NCI-H2081 treated with DMSO at 0.1 percent for 48 hours (cell line): ENCODE measurements around the gene DIAPH1.

Experiments
- DNase-seq: peaks from one replicate; lab custom pipeline; 2025; lab: John Stamatoyannopoulos, UW

Gene DIAPH1

DNA sequence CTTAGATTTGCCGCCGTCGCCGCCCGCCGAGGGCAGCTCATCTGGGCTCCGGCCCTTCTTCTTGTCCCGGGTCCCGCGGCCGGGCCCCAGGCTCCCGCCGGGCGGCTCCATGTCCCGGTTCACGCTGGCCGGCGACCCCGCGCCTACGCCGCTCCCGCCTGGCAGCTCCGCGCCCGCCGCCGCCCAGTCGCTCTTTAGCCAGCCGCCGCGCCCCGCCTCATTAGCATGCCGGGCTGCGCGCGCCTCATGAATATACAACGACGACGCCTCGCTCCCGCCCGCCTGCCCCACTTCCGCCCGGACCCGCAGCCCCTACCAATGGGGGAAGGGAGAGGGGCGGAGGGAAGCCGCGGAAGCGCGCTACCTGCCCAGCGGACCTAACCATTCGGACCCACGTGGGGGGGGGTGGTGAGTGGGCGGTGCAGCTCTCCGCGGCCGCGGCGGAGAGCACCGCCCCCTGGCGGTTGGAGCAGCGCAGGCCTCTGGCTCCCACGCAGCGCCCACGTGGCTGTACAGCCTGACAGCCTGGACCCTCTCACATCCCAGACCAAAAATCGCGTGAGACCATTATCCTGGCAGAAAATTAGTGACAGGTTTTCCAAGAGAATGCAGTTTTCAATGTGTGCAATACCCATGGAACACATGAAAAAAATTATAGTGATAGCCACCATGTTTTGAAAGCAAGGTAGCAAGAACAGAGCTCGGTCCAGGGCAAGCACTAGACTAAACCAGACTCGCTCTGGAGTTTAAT lies at the start of gene DIAPH1:
Gene DIAPH1 (minus strand): TSS at position 197 of the 751 bp plus-strand sequence. CDS start 86 bp downstream, at position 111.
- DNase-seq: peak; percentile 61

DNA sequence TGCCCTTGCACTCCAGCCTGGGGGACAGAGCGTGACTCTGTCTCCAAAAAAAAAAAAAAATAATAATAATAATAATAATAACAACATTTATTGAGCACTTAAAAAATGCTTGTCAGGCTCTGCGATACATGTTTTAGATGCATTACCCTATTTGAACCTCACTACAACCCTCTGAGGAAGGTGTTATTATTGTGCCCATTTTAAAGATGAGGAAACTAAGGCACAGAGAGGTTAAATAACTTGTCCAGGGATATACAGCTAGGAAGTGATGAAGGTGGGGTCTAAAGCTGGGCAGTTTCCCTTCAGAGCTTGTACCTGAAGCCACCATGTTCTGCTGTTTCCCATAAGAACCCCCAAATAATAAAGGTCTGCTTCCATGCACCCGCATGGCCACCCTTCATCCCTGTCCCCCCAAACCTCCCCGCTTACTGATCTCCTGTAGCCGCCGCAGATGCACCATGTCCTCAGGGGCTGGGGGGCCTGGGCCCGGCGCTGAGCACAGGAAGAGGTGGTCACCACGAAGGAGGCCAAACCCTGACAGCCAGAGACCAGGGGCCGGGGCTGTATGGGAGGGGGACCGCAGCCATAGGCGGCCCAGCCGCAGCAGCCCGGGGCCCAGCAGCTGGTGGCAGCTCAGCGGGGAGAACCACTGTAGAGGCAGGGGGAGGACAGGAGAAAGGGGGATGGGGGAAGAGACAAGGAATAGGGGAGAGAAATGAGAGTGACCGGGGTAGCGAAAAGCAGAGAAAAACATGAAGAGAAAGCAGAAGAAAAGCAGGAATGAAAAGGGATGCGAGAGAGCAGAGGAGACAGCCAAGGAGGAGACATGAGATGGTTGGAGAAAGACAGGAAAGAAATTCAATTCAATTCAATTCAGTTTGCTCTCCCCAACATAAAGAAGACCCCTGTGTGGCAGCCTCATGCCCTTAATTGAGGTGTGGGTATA lies 47.5 kb upstream of the DIAPH1 start:
- no peak for DNase-seq

DNA sequence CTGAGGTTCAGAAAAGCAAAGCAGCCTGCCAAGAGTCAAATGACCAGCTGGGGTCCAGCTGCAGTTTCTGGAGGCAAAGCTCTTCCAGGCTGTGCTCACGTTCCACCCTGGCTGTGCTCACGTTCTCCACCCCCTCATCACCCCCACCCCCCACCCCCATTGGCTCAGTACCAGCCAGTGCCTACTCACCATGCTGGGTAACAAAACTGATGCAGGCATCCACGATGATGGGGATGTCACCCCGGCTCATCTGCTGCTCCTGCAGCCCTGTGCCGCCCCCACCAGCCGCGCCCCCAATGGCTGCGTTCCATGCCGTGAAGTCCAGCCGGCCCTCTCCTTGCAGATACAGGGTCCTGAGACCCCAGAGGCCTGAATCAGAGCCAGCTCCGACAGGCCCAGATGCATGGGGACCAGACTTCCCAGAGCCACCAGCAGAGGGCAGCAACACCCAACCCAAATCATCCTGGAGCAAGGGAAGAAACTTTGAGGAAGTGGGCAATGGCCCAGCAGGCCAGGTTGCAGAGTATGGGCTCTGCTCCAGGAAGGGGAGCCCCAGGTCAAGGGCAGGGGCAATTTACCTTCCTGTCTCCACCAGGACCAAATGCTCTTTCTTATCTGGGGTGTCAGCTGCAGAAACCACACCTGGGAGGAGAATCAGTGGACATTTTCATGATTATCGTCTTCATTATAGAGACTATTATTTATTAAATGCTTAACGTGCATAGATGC lies 46.1 kb upstream of the DIAPH1 start:
- no peak for DNase-seq

DNA sequence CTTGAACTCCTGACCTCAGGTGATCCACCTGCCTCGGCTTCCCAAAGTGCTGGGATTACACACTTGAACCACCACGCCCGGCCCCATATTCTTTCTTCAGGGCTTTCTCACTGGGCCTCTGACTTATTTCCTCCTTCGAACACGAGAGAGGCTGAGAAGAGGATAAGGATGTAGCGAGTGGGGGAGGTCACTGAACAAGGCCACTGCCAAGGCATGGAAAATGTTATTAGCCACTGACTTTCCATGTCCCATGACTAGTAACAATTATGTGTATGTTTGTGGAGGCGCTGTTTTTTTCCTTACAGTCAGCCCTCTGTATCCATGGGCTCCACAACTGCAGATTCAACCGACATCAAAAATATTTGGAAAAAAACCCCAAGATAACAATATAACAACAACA lies 44.7 kb upstream of the DIAPH1 start:
- no peak for DNase-seq

DNA sequence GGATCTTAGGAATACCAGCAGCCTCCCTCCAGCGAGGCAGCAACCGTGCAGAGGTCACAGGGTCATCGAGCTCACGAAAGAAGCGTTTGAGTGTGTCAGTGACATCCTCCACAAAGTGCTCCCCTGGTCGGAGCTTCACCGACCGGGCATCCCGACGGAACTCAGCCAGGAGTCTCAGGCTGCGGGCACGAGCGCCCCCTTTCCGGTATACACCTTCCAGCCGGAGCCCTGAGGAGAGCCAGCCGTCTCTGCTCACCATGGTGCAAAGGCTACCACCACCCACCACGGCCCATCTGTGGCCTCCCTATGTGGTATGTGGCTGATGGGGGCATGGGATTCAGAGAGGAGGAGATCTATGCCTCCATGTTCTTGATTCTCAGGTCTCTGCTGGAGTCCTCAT lies 43.2 kb upstream of the DIAPH1 start:
- DNase-seq: no peak

DNA sequence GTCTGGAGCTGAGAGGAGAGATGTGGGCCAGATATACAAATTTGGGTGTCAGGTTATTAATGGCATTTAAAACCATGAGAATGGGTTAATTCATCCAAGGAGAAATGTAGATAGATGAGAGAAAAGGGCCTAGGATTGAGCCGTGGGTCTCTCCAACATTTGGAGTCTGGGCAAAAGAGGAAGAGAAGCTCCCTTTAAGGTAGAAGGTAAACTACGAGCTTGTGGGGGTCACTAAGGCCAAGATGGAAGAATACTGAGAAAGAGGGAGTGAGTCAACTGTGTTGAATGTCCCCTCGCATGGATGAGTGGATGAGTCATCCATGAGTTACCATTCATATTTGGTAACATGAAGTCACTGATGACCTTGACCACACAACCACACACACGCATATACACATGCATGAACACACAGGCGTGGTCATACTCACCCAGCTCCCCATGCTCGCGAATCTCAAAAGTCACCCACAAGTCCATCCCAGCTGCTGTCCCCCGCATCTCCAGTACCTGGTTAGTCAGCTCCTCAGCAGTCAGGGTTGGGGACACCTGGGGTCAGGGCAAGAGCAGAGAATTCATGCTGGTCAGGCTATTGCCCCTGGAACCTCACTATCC lies 39.2 kb upstream of the DIAPH1 start:
- DNase-seq: no peak

DNA sequence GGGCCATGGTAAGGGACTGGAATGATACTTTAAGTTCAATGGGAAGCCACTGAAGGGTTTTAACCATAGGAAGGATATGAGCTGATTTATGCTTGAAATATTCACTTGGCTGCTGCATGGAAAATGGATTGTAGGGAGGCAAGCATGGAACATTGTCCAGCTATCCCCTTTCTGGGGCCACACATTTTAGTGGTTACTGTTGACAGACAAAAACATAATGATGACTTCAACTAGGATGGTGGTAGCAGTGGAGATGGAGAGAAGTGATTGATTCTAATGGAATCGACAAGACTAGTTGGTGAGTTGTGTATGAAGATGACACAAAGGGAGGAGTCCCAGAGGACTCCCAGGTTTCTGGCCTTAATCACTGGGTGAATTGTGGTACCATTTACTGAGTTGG lies 38.6 kb upstream of the DIAPH1 start:
- DNase-seq: no peak

DNA sequence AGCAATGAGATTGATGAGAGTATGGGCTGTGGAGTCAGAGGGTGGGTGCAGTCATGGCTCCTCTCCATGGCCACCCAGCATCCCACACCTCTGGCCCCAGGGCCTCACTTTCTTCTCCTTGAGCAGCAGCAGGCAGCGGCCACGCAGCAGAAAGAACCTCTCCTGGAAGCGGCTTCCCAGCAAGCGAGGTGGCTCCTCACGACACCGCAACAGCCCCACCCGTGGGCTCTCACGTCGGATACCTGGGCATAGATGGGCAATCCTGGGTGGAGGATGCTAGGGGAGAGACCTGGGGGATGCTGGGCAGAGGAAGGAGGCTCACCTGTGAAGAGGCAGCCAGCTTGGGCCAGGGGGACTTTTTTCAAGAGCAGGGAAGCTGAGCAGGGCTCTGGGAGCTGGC lies 37.6 kb upstream of the DIAPH1 start:
- no peak for DNase-seq

DNA sequence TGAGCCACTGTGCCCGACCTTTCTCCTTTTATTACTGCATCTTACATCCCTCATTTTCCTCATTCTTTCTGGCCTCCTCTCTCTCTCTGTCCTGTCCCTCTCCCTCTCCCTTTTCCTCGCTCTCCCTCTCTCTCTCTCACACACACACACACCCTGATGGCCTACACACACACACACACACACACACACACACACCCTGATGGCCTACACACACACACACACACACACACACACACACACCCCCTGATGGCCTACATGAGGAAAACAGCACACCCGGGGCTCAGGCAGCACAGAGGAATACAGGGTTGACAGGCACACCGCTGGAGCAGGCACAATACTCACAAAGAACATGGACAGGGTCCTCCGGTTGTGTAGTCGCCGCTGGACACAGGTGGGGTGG lies 36.2 kb upstream of the DIAPH1 start:
- DNase-seq: no peak

DNA sequence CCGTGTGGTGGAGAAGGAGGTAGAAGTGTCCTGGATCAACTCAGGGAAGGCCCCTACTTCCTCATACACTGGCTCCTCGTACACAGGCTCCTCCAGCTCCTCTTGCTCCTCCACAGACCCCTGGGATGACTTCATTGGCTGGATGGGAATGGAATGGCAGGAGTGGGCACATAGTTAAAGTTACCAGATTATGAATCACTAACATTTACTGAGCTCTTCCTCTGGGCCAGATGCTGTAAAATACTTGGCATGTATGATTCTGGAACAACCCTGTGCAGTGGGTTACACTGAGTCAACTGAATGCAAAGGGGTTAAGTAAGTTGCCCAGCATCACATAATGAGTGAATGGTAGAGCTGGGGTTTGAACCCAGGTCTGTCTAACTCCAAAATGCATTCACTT lies 35.5 kb upstream of the DIAPH1 start:
- no peak for DNase-seq

DNA sequence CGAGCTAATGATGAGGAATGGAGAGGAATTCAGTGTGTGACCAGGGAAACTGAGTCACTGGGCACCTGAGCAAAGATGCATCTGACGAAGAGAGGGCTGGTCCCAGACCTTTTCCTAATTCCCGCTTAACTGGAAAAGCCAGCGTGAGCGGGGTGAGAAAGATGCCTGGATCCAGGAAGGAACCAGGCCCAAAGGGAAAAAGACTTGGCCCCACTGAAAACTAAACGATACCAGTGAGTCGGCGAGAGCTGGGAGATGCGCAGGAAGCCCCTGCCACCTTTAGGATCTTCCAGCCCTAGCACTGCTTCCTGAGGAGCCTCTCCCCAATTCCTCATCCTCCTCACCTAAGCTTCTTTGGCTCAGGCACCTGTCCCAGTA lies 32.9 kb upstream of the DIAPH1 start:
- no peak for DNase-seq

DNA sequence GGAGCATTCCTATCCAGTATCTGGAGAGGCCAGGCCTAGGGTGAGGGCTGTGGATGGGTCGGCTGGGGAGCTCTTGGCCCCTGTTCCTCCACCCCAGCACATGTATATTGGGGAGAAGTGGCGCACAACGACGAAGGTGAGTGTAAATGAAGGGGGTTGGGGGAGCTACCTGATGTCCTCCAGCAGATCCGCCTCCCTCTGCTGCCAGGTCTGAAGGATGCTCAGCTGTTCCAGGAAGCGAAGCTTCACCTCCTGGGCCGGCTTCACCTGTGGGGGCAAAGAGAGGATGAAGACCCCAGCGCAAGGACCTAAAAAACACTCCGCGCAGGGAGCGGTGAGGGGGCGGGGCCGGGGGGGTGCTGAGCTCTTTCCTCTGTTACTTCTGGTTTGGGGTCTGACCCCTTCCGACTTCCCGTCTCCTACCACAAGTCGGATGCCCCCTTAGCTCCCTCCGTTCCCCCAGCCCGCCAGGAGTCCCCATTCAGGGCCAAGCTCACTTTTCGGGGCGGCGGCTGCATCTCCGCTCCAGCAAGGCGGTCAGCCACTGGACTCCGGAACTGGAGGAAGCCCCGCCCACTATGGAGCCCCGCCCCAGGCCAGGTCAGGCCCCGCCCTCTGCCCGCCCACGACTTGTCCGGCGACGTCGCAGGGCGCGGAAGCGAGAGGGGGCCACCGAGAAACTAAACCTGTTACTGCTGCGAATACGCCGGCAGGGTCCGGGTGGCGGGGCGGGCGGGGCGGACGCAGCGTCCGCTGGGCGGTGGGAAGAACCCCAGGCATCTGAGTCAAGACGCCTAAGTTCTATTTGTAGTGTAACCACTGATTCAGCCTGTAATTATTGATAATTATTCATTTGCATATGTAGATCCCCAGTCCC lies 32.3 kb upstream of the DIAPH1 start, which contains the start of gene FCHSD1:
Gene FCHSD1 (minus strand): TSS at position 568 of the 877 bp plus-strand sequence. CDS start 50 bp downstream, at position 518.
- DNase-seq: no peak

DNA sequence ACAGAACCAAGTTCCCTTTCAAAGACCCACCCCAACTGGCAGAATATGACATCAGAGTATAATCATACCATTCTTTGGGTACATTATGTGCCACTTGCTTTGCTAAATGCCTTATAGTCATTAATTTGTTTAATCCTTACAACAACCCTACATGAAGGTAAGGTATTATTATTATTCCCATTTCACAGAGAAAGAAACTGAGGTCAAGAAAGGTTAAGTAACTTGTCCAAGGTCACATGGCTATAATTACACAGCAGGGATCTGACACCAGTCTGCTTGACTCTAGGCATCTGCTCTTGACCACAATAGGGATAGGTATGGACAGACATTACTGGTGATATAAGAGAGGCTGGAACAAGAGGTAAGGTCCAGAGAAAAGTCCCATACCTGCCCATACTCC lies 31.2 kb upstream of the DIAPH1 start:
- no peak for DNase-seq

DNA sequence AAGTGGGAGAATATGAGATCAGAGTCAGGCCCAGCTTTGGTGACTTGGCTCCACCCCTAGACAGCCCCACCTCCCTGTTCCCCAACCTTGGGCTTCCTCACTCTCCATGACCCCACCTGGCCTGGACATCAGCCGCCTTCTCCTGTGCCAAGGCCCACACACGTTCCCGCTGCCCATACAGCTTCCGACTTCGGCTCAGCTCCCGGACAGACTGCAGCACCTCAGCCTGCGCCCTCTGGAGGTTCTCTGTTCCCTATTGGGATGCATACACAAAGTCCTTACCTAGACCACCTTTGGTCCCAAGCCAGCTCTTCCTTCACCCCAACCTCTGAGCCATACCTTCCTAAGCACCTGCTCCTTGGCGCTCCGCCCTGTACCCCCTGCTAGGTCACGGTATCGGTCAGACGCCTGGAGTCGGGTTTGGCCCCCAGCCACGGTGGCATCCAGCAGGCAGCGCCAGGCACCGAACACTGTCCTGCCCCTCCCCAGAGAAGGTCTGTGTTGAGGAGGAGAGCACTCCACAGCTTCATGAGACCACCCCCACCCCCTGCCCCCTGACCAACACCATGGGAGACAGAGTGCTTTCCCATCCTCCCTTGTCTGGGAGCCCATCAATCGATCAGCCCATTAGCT lies 30.4 kb upstream of the DIAPH1 start:
- no peak for DNase-seq

DNA sequence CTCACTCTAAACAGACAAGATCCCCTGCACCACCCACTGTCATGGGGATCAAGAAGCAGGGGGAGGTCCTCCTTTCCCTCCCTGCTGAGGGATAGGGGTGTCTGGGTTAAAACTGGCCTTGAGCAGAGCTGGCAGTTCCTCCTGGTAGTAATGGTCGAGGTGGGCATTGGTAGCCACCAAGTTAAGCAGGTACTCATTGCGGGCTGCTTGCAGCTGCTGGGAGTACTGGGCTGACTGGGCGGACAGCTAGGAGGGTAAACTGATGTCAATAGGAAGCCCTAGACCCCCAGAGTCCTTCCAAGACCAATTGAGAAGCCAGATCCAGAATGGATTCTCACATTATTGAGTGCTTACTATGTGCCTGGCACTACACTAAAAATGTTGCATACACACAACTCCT lies 29.1 kb upstream of the DIAPH1 start:
- DNase-seq: no peak

DNA sequence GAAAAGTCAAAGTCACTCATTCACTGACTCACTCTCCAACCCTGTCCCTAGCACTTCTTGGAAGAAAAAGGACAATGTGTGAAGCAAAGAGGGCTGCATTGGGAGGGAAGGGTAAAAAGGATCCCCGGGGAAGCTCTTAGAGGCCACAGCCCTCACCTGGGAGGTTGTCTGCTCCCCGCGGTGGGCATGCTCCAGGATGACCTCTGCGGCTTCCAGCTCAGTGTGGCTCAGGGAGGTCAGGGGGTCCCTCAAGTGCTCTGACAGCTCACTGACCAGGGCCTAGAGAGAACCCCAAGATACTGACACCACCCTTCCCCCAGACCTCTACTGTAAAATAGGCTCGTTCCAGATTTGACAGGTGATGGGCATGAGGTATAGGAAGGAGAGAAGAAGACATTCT lies 28.4 kb upstream of the DIAPH1 start:
- no peak for DNase-seq

DNA sequence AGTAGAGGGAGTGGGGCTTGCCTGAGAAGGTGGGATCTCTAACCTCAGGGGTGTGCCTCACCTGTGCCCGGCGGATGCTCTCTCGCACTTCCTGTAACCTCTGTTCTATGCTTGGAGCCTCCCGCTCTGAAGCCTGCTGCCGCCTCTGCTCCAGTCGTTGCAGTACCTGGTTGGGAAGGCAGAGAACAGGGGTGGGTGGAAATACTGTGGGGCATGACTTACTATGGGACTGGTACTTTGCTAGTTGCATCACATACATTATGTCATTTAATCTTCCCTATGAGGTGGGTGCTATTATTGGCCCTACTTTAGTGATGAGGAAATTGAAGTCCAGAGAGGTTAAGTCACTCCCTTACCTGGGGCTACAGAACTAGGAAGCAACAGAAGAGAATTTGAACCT lies 27.2 kb upstream of the DIAPH1 start:
- no peak for DNase-seq

DNA sequence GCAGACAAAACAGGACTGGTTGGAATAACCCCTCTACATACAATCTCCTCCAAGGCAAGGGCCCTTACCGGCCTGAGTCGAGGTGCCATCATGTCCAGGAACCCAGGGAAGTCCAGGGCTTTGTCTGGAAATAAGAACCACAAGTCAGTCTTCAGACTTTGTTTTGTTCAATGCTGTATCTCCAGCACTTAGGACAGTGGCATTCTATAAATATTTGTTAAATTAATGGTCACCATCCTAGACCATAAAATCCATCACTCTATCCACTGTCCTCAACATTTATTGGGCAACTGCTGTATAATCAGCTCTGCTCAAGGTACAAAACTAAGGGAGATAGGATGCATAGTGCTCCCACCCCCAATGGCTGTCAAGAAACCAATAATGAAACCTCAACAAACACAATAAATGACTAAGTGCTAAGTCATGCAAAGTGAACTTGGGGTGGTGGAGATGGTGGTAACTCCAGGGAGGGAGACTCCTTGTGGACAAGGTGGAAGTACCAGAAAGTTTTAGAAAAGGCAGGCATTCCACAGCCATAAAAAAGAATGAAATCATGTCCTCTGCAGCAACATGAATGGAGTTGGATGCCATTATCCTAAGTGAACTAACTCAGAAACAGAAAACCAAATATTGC lies 23.0 kb upstream of the DIAPH1 start:
- no peak for DNase-seq

DNA sequence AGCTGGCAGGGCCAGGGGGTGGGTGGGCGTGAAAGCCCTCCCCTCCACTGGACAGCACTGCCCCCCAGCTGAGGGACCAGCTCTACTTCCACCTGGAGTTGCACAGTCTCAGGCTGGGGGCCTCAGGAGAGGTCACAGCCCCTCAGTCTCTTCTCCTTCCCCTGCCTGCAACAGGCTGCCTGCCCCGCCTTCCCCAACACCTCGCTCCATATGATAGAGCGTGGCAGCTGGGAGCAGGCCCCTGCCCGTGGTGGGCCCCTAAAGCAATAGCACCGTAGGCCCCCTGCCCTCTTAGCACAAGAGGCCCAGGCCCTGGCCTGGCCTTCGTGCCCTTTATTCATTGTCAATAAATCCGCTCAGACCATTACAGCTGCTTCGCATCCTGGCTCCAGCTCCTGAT lies 21.9 kb upstream of the DIAPH1 start:
- no peak for DNase-seq

DNA sequence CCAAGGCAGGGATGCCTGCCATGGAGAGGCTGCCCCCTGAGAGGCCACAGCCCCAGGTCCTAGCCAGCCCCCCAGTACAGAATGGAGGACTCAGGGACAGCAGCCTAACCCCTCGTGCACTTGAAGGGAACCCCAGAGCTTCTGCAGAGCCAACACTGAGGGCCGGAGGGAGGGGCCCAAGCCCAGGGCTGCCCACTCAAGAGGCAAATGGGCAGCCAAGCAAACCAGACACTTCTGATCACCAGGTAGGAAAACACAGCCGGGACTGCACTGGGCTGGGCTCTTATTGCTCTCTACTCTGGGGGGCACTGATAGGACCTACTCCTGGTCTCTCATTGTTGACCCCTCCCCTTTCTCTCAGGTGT lies 21.2 kb upstream of the DIAPH1 start:
- no peak for DNase-seq
